ENCODE results near the gene GBP2.

- TF ChIP-seq POLR2AphosphoS5 (IDR thresholded peaks at IDR 0.05) (no peak), CTCF (IDR thresholded peaks at IDR 0.05) (no peak), POLR2A (IDR thresholded peaks at IDR 0.05) (no peak)
These were observed 12.9 kb downstream of the GBP2 start for GRCh38 chr1:89112871-89113613.

Data from suprapubic skin (tissue), 4 donors.